Osteocyte (in vitro differentiated cells): ENCODE data around the gene DNAJB2. TPM values are rescaled to one million over a fixed set of nuclear protein-coding genes. Genes with fewer than 3 reads are reported as not detected.
A peak's percentile ranks its signal among the peaks of the same experiment; 100 is the strongest.

ENCODE experiments used
- DNase-seq: peaks from one replicate; pipeline ENCODE4 v3.0.0; 2021; ENCODE audit warnings: mixed read lengths; ENCODE audit not compliant: unreplicated experiment; ENCODE audit errors: extremely low spot score
- H3K27ac Mint-ChIP-seq: one replicate; pipeline ENCODE4 v1.8.0; 2021; ENCODE audit warnings: mild to moderate bottlenecking, mixed read lengths; ENCODE audit not compliant: unreplicated experiment
- H3K27me3 Mint-ChIP-seq: one replicate; pipeline ENCODE4 v1.8.0; 2021; ENCODE audit warnings: mixed read lengths; ENCODE audit not compliant: unreplicated experiment
- H3K36me3 Mint-ChIP-seq: one replicate; pipeline ENCODE4 v1.8.0; 2021; ENCODE audit warnings: mixed read lengths; ENCODE audit not compliant: unreplicated experiment
- H3K4me1 Mint-ChIP-seq: one replicate; pipeline ENCODE4 v1.8.0; 2021; ENCODE audit warnings: mixed read lengths; ENCODE audit not compliant: unreplicated experiment
- H3K4me3 Mint-ChIP-seq: one replicate; pipeline ENCODE4 v1.8.0; 2021; ENCODE audit warnings: mild to moderate bottlenecking, moderate library complexity, mixed read lengths; ENCODE audit not compliant: unreplicated experiment
- H3K9me3 Mint-ChIP-seq: one replicate; pipeline ENCODE4 v1.8.0; 2021; ENCODE audit warnings: mixed read lengths; ENCODE audit not compliant: unreplicated experiment
- CTCF ChIP-seq: fragments of 200-600 bp; sonication (generic); IDR thresholded peaks from 2 replicates; pipeline ENCODE4 v1.5.0; 2021; ENCODE audit warnings: antibody characterized with exemption, mild to moderate bottlenecking, moderate library complexity
- long read RNA-seq: library from polyadenylated mRNA; unstranded; transcript quantifications from one replicate; pipeline ENCODE4 v2.0.0, GENCODE V29; 2021
- total RNA-seq: library from RNA; stranded (reverse); gene quantifications from 2 replicates; pipeline ENCODE4 v1.2.1, GENCODE V29; 2021

Gene DNAJB2
- total RNA-seq = 38.6 and 43.3 TPM in 2 replicates
- long read RNA-seq, partial matches to known transcripts = 0 of 1 reads
- long read RNA-seq, other reads (novel, unspliced or antisense) = 0 of 1 reads

GRCh38 chr2:219279151-219279915 lies at the start of gene DNAJB2:
DNAJB2 (plus strand) TSS chr2:219279366; CDS start chr2:219279834, 468 bp downstream.
- DNase-seq = peak; percentile 99
- peak; percentile 22 for TF ChIP-seq CTCF
- Mint-ChIP-seq H3K27ac (peak within 1 kb of the TSS; percentile 98), H3K4me3 (peak within 1 kb of the TSS; percentile 84), H3K4me1 (peaks cover 32% of the 10 kb centered on the region), H3K9me3 (no peaks in the 10 kb centered on the region), H3K27me3 (no peaks in the 10 kb centered on the region), H3K36me3 (peaks cover 6% of the 10 kb centered on the region)

GRCh38 chr2:219230059-219230540 lies 49.1 kb upstream of the DNAJB2 start:
- peak overlapping the region; percentile 95 for H3K4me3 Mint-ChIP-seq
- TF ChIP-seq CTCF = no peak
- peaks cover 30% of the 10 kb centered on the region for H3K36me3 Mint-ChIP-seq
- H3K27ac Mint-ChIP-seq = peak overlapping the region; percentile 98
- H3K9me3 Mint-ChIP-seq = no peaks in the 10 kb centered on the region
- peaks cover 26% of the 10 kb centered on the region for H3K4me1 Mint-ChIP-seq
- no peaks in the 10 kb centered on the region for H3K27me3 Mint-ChIP-seq
- no peak for DNase-seq

- TF ChIP-seq CTCF = no peak
- peaks cover 37% of the 10 kb centered on the region for H3K36me3 Mint-ChIP-seq
- H3K9me3 Mint-ChIP-seq = no peaks in the 10 kb centered on the region
- H3K4me1 Mint-ChIP-seq = peaks cover 11% of the 10 kb centered on the region
- no peak overlapping the region for H3K4me3 Mint-ChIP-seq
- DNase-seq = no peak
- no peaks in the 10 kb centered on the region for H3K27me3 Mint-ChIP-seq
- no peak overlapping the region for H3K27ac Mint-ChIP-seq
These were observed 44.8 kb upstream of the DNAJB2 start for GRCh38 chr2:219234331-219234730.

- no peak overlapping the region for H3K27ac Mint-ChIP-seq
- peaks cover under 1% of the 10 kb centered on the region for H3K36me3 Mint-ChIP-seq
- DNase-seq = no peak
- H3K9me3 Mint-ChIP-seq = no peaks in the 10 kb centered on the region
- TF ChIP-seq CTCF = no peak
- peaks cover 17% of the 10 kb centered on the region for H3K4me1 Mint-ChIP-seq
- no peak overlapping the region for H3K4me3 Mint-ChIP-seq
- H3K27me3 Mint-ChIP-seq = no peaks in the 10 kb centered on the region
These were observed 35.8 kb upstream of the DNAJB2 start for GRCh38 chr2:219243291-219243761.

GRCh38 chr2:219244789-219245147 lies 34.4 kb upstream of the DNAJB2 start:
- no peak for TF ChIP-seq CTCF
- Mint-ChIP-seq H3K27me3 (no peaks in the 10 kb centered on the region), H3K4me1 (peaks cover 30% of the 10 kb centered on the region), H3K27ac (peak overlapping the region; percentile 96), H3K36me3 (no peaks in the 10 kb centered on the region), H3K4me3 (peak overlapping the region; percentile 85), H3K9me3 (no peaks in the 10 kb centered on the region)
- DNase-seq = no peak
